NB4 (cell line): ENCODE results near the gene BICD1.

Source experiments
- DNase-seq: peaks from one replicate; pipeline ENCODE4 v3.0.0; 2010; ENCODE audit warnings: low read depth
- H3K4me3 ChIP-seq: one replicate; pipeline ENCODE4 v1.5.1; 2011; ENCODE audit warnings: mild to moderate bottlenecking, low read depth, low read length, moderate library complexity
- CTCF ChIP-seq: IDR thresholded peaks from one replicate; pipeline ENCODE4 v1.5.1; 2012; ENCODE audit warnings: low read depth, low read length
- MAX ChIP-seq: IDR thresholded peaks from 2 replicates; pipeline ENCODE4 v1.6.1; 2011; ENCODE audit warnings: low read depth, low read length
- MYC ChIP-seq: IDR thresholded peaks from 2 replicates; pipeline ENCODE4 v1.6.1; 2011; ENCODE audit warnings: low read depth, low read length
- POLR2A ChIP-seq: IDR thresholded peaks from 2 replicates; pipeline ENCODE4 v1.6.1; 2011; ENCODE audit warnings: mild to moderate bottlenecking; ENCODE audit not compliant: insufficient read length; ENCODE audit errors: extremely low read depth

BICD1 gene

GRCh38 chr12:32100888-32101287 is 5.8 kb upstream of the BICD1 start:
- no peak for DNase-seq
- no peak overlapping the region for H3K4me3 ChIP-seq
- no peak for TF ChIP-seq CTCF
- no peak for TF ChIP-seq POLR2A
- no peak for TF ChIP-seq MYC
- no peak for TF ChIP-seq MAX

GRCh38 chr12:32102234-32102633 is 4.4 kb upstream of the BICD1 start:
- no peak overlapping the region for H3K4me3 ChIP-seq
- TF ChIP-seq MAX (no peak), MYC (no peak), CTCF (no peak)
- DNase-seq, result no peak

- TF ChIP-seq MYC (no peak), POLR2A (no peak), CTCF (no peak), MAX (no peak)
- no peak for DNase-seq
- no peak overlapping the region for H3K4me3 ChIP-seq
Measured at GRCh38 chr12:32104572-32105355, 1.9 kb upstream of the BICD1 start.

GRCh38 chr12:32105986-32106516 is 596 bp upstream of the BICD1 start:
- TF ChIP-seq CTCF, result no peak
- TF ChIP-seq MAX, result no peak
- no peak for TF ChIP-seq MYC
- TF ChIP-seq POLR2A, result no peak
- no peak for DNase-seq
- peak overlapping the region; percentile 35 for H3K4me3 ChIP-seq

- DNase-seq, result peak; percentile 46
- TF ChIP-seq MAX, result no peak
- no peak for TF ChIP-seq POLR2A
- no peak for TF ChIP-seq CTCF
- no peak for TF ChIP-seq MYC
- peak overlapping the region; percentile 87 for H3K4me3 ChIP-seq
Measured at GRCh38 chr12:32107359-32108267, 966 bp downstream of the BICD1 start.
